Measurements from ENCODE around the gene ZDHHC3.

GRCh38 chr3:45001738-45002137 is 25.8 kb upstream of the ZDHHC3 start:
- TF ChIP-seq POLR2A (IDR thresholded peaks at IDR 0.05) (no peak), CTCF (IDR thresholded peaks at IDR 0.05) (no peak)

Measured in breast epithelium (tissue), 3 donors.